H9 (cell line): Measurements from ENCODE around the gene OR51S1. TPM values are rescaled to one million over a fixed set of nuclear protein-coding genes. Genes with fewer than 3 reads are reported as not detected.

Experiments
- DNase-seq: peaks from one replicate; pipeline ENCODE4 v3.0.0-alpha.2; 2017
- H2AFZ ChIP-seq: one replicate; pipeline ENCODE4 v1.6.1; 2013; ENCODE audit warnings: mild to moderate bottlenecking, low read length, control low read depth, moderate library complexity
- H2AK5ac ChIP-seq: 2 replicates; pipeline ENCODE4 v1.6.1; 2013; ENCODE audit warnings: low read length, control low read depth, mixed read lengths; ENCODE audit not compliant: insufficient read length
- H2BK120ac ChIP-seq: one replicate; pipeline ENCODE4 v1.6.1; 2013; ENCODE audit warnings: low read depth, mild to moderate bottlenecking, low read length, control low read depth, inconsistent platforms; ENCODE audit not compliant: poor library complexity, severe bottlenecking
- H2BK12ac ChIP-seq: 2 replicates; pipeline ENCODE4 v1.6.1; 2013; ENCODE audit warnings: low read length, control low read depth, mixed read lengths, low read depth; ENCODE audit not compliant: insufficient read length
- H2BK15ac ChIP-seq: 2 replicates; pipeline ENCODE4 v1.6.1; 2013; ENCODE audit warnings: low read depth, low read length, control low read depth
- H2BK20ac ChIP-seq: one replicate; pipeline ENCODE4 v1.6.1; 2013; ENCODE audit warnings: low read depth, mild to moderate bottlenecking, low read length, control low read depth, inconsistent platforms; ENCODE audit not compliant: poor library complexity, severe bottlenecking
- H2BK5ac ChIP-seq: 2 replicates; pipeline ENCODE4 v1.6.1; 2013; ENCODE audit warnings: low read length, control low read depth, mixed read lengths; ENCODE audit not compliant: insufficient read length
- H3K14ac ChIP-seq: 2 replicates; pipeline ENCODE4 v1.6.1; 2013; ENCODE audit warnings: low read length, control low read depth; ENCODE audit not compliant: insufficient read depth
- H3K18ac ChIP-seq: 2 replicates; pipeline ENCODE4 v1.6.1; 2013; ENCODE audit warnings: low read depth, mild to moderate bottlenecking, mixed read lengths, low read length, control low read depth; ENCODE audit not compliant: insufficient read length
- H3K23ac ChIP-seq: 2 replicates; pipeline ENCODE4 v1.6.1; 2013; ENCODE audit warnings: low read length, control low read depth, mixed read lengths, low read depth; ENCODE audit not compliant: insufficient read length
- H3K23me2 ChIP-seq: 2 replicates; pipeline ENCODE4 v1.6.1; 2013; ENCODE audit warnings: low read depth, mild to moderate bottlenecking, mixed read lengths, low read length, control low read depth; ENCODE audit not compliant: insufficient read length, poor library complexity, severe bottlenecking
- H3K27ac ChIP-seq: 2 replicates; pipeline ENCODE4 v1.5.1; 2013; ENCODE audit warnings: low read length, control low read depth, mixed read lengths, low read depth; ENCODE audit not compliant: insufficient read length
- H3K27me3 ChIP-seq: 2 replicates; pipeline ENCODE4 v1.6.1; 2013; ENCODE audit warnings: low read length, control low read depth, inconsistent platforms; ENCODE audit not compliant: insufficient read depth
- H3K4ac ChIP-seq: 2 replicates; pipeline ENCODE4 v1.6.1; 2013; ENCODE audit warnings: low read depth, mild to moderate bottlenecking, control low read depth, inconsistent platforms, low read length, moderate library complexity
- H3K4me1 ChIP-seq: 2 replicates; pipeline ENCODE4 v1.6.1; 2013; ENCODE audit warnings: low read length, control low read depth, inconsistent platforms; ENCODE audit not compliant: insufficient read depth
- H3K4me2 ChIP-seq: 2 replicates; pipeline ENCODE4 v1.6.1; 2013; ENCODE audit warnings: low read length, control low read depth, mixed read lengths; ENCODE audit not compliant: insufficient read length, insufficient read depth
- H3K56ac ChIP-seq: 2 replicates; pipeline ENCODE4 v1.6.1; 2013; ENCODE audit warnings: low read depth, mild to moderate bottlenecking, mixed read lengths, low read length, control low read depth; ENCODE audit not compliant: insufficient read length
- H3K79me1 ChIP-seq: 2 replicates; pipeline ENCODE4 v1.6.1; 2013; ENCODE audit warnings: low read depth, mild to moderate bottlenecking, moderate library complexity, low read length, control low read depth, inconsistent platforms; ENCODE audit not compliant: insufficient read depth, poor library complexity, severe bottlenecking
- H3K79me2 ChIP-seq: 2 replicates; pipeline ENCODE4 v1.6.1; 2013; ENCODE audit warnings: low read length, control low read depth, inconsistent platforms; ENCODE audit not compliant: insufficient read depth
- H3K9ac ChIP-seq: 2 replicates; pipeline ENCODE4 v1.6.1; 2013; ENCODE audit warnings: low read length, control low read depth, mixed read lengths; ENCODE audit not compliant: insufficient read length; ENCODE audit errors: extremely low read depth
- H3K9me3 ChIP-seq: one replicate; pipeline ENCODE4 v1.6.1; 2013; ENCODE audit warnings: low read depth, low read length, inconsistent platforms; ENCODE audit not compliant: control insufficient read depth
- H3T11ph ChIP-seq: one replicate; pipeline ENCODE4 v1.6.1; 2013; ENCODE audit warnings: mild to moderate bottlenecking, low read length, control low read depth, inconsistent platforms
- H4K20me1 ChIP-seq: one replicate; pipeline ENCODE4 v1.6.1; 2013; ENCODE audit not compliant: control insufficient read depth, insufficient read length, insufficient read depth
- H4K5ac ChIP-seq: 2 replicates; pipeline ENCODE4 v1.6.1; 2013; ENCODE audit warnings: low read depth, mild to moderate bottlenecking, mixed read lengths, low read length, control low read depth; ENCODE audit not compliant: insufficient read length
- H4K8ac ChIP-seq: replicated peaks from 2 replicates; pipeline ENCODE4 v1.6.1; 2013; ENCODE audit warnings: low read length, control low read depth, mixed read lengths, low read depth; ENCODE audit not compliant: insufficient read length
- H4K91ac ChIP-seq: 2 replicates; pipeline ENCODE4 v1.6.1; 2013; ENCODE audit warnings: low read depth, mild to moderate bottlenecking, moderate library complexity, mixed read lengths, low read length, control low read depth; ENCODE audit not compliant: insufficient read length
- H3K27ac Mint-ChIP-seq, 3 experiments: 2 replicates in 2 of 3; 3 replicates in 1 of 3; pipeline ENCODE4 v1.8.0; 2020 to 2021; ENCODE audit warnings: mixed read lengths in 3 of 3, mild to moderate bottlenecking in 1 of 3, moderate library complexity in 1 of 3
- H3K27me3 Mint-ChIP-seq: 2 replicates; pipeline ENCODE4 v1.8.0; 2021; ENCODE audit warnings: low read depth, mild to moderate bottlenecking, moderate library complexity, mixed read lengths
- H3K36me3 Mint-ChIP-seq, 3 experiments: 2 replicates in 2 of 3; 3 replicates in 1 of 3; pipeline ENCODE4 v1.8.0; 2020 to 2021; ENCODE audit warnings: low read depth in 3 of 3, mixed read lengths in 3 of 3; ENCODE audit not compliant: insufficient read depth in 1 of 3
- H3K4me1 Mint-ChIP-seq, 2 experiments: 2 replicates each; pipeline ENCODE4 v1.8.0; 2020; ENCODE audit warnings: mixed read lengths in 2 of 2
- H3K4me3 Mint-ChIP-seq, 2 experiments: 2 replicates in 1 of 2; 3 replicates in 1 of 2; pipeline ENCODE4 v1.8.0; 2020 to 2021; ENCODE audit warnings: mild to moderate bottlenecking in 2 of 2, mixed read lengths in 2 of 2, moderate library complexity in 1 of 2
- H3K9me3 Mint-ChIP-seq, 2 experiments: 2 replicates in 1 of 2; 3 replicates in 1 of 2; pipeline ENCODE4 v1.8.0; 2020; ENCODE audit warnings: mild to moderate bottlenecking in 2 of 2, mixed read lengths in 2 of 2, moderate library complexity in 1 of 2
- WGBS: extraction: QIAGEN DNeasy Blood & Tissue Kit; methylation state at CpG from one replicate; pipeline ENCODE4 v1.1.7; 2013; ENCODE audit warnings: missing lambda C conversion rate, low lambda C conversion rate, mixed read lengths; ENCODE audit not compliant: insufficient read length; ENCODE audit errors: extremely low coverage; 5-methylcytosine and 5-hydroxymethylcytosine counted together
- total RNA-seq: library from RNA; stranded (reverse); gene quantifications from 2 replicates; pipeline ENCODE4 v1.2.1, GENCODE V29; 2021
- TF ChIP-seq, protein P1 (sequence below): fragments of 200-600 bp; sonication (generic); conservative IDR thresholded peaks from 3 replicates; pipeline ENCODE4 v1.8.0; 2021; ENCODE audit warnings: antibody characterized with exemption, mild to moderate bottlenecking

Gene OR51S1
- total RNA-seq, 1 experiment from 2014 or later, result not detected

GRCh38 chr11:4890279-4890678 lies 41.3 kb upstream of the OR51S1 start:
- WGBS, result no CpG with 5 or more reads among the region's 2 CpGs
- H3K36me3 Mint-ChIP-seq, result no peaks in the 10 kb centered on the region
- DNase-seq, result no peak

More at GRCh38 chr11:4890279-4890678, 41.3 kb upstream of the OR51S1 start:
- H3K9me3 Mint-ChIP-seq, result no peaks in the 10 kb centered on the region
- no peak overlapping the region for H3K4ac ChIP-seq
- H3K79me1 ChIP-seq, result no peaks in the 10 kb centered on the region
- H3K27ac ChIP-seq, result no peak overlapping the region
- H2BK5ac ChIP-seq, result no peak overlapping the region
- no peak overlapping the region for H3K56ac ChIP-seq
- H3K4me1 ChIP-seq, result no peaks in the 10 kb centered on the region
- H3K14ac ChIP-seq, result no peak overlapping the region
- H3K27me3 Mint-ChIP-seq, result no peaks in the 10 kb centered on the region
- no peak overlapping the region for H3K27ac Mint-ChIP-seq
- H3K27me3 ChIP-seq, result no peaks in the 10 kb centered on the region
- TF ChIP-seq, protein P1, sequence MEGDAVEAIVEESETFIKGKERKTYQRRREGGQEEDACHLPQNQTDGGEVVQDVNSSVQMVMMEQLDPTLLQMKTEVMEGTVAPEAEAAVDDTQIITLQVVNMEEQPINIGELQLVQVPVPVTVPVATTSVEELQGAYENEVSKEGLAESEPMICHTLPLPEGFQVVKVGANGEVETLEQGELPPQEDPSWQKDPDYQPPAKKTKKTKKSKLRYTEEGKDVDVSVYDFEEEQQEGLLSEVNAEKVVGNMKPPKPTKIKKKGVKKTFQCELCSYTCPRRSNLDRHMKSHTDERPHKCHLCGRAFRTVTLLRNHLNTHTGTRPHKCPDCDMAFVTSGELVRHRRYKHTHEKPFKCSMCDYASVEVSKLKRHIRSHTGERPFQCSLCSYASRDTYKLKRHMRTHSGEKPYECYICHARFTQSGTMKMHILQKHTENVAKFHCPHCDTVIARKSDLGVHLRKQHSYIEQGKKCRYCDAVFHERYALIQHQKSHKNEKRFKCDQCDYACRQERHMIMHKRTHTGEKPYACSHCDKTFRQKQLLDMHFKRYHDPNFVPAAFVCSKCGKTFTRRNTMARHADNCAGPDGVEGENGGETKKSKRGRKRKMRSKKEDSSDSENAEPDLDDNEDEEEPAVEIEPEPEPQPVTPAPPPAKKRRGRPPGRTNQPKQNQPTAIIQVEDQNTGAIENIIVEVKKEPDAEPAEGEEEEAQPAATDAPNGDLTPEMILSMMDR, result no peak
- no peaks in the 10 kb centered on the region for H3K4me1 Mint-ChIP-seq
- no peak overlapping the region for H3K18ac ChIP-seq
- no peak overlapping the region for H3T11ph ChIP-seq
- no peaks in the 10 kb centered on the region for H4K20me1 ChIP-seq
- H3K79me2 ChIP-seq, result no peaks in the 10 kb centered on the region
- H4K91ac ChIP-seq, result no peak overlapping the region
- no peak overlapping the region for H3K4me3 Mint-ChIP-seq
- H2BK20ac ChIP-seq, result no peak overlapping the region
- H2BK15ac ChIP-seq, result no peak overlapping the region
- no peak overlapping the region for H2AK5ac ChIP-seq
- no peak overlapping the region for H3K9ac ChIP-seq
- H2BK12ac ChIP-seq, result no peak overlapping the region
- no peaks in the 10 kb centered on the region for H3K9me3 ChIP-seq
- no peak overlapping the region for H4K8ac ChIP-seq
- no peak overlapping the region for H2BK120ac ChIP-seq
- no peak overlapping the region for H4K5ac ChIP-seq
- H3K23me2 ChIP-seq, result no peaks in the 10 kb centered on the region
- H3K23ac ChIP-seq, result no peak overlapping the region
- H3K4me2 ChIP-seq, result no peak overlapping the region
- no peak overlapping the region for H2AFZ ChIP-seq
